HG03095 (cell line): Measurements from ENCODE around the gene COL6A1.
"Not testable (repeated sequence)": the region's sequence is repeated elsewhere in the genome, so short reads cannot be mapped to it uniquely, and the experiment has no call there.

Experiments used
- ATAC-seq: cut with Tn5 transposase; IDR thresholded peaks from one replicate; pipeline ENCODE4 v1.9.1; 2021; ENCODE audit warnings: moderate library complexity; ENCODE audit not compliant: unreplicated experiment

The COL6A1 gene

GRCh38 chr21:46004168-46004861 lies 22.7 kb downstream of the COL6A1 start:
- ATAC-seq: no peak

GRCh38 chr21:46005081-46005480 lies 23.5 kb downstream of the COL6A1 start:
- no peak for ATAC-seq

GRCh38 chr21:46005481-46005881 lies 23.9 kb downstream of the COL6A1 start:
- no peak for ATAC-seq

GRCh38 chr21:46005894-46006546 lies 24.4 kb downstream of the COL6A1 start:
- not testable (repeated sequence) for ATAC-seq

GRCh38 chr21:46006547-46007491 lies 25.2 kb downstream of the COL6A1 start:
- ATAC-seq: no peak

- no peak for ATAC-seq
Observed at GRCh38 chr21:46007492-46007868, 25.9 kb downstream of the COL6A1 start.

- ATAC-seq: no peak
Observed at GRCh38 chr21:46008893-46009621, 27.5 kb downstream of the COL6A1 start.

- no peak for ATAC-seq
Observed at GRCh38 chr21:46009951-46010705, 28.6 kb downstream of the COL6A1 start.

- ATAC-seq: no peak
Observed at GRCh38 chr21:46011267-46011967, 29.8 kb downstream of the COL6A1 start.

GRCh38 chr21:46012154-46012553 lies 30.6 kb downstream of the COL6A1 start:
- ATAC-seq: no peak

- no peak for ATAC-seq
Observed at GRCh38 chr21:46014828-46015227, 33.3 kb downstream of the COL6A1 start.

GRCh38 chr21:46017148-46017547 lies 35.6 kb downstream of the COL6A1 start:
- ATAC-seq: no peak

- no peak for ATAC-seq
Observed at GRCh38 chr21:46017695-46018094, 36.1 kb downstream of the COL6A1 start.

GRCh38 chr21:46018615-46019014 lies 37.0 kb downstream of the COL6A1 start:
- no peak for ATAC-seq

GRCh38 chr21:46020581-46020980 lies 39.0 kb downstream of the COL6A1 start:
- ATAC-seq: no peak

GRCh38 chr21:46021398-46021797 lies 39.8 kb downstream of the COL6A1 start:
- no peak for ATAC-seq

- ATAC-seq: no peak
Observed at GRCh38 chr21:46021978-46022544, 40.5 kb downstream of the COL6A1 start.

GRCh38 chr21:46022551-46023525 lies 41.3 kb downstream of the COL6A1 start:
- ATAC-seq: no peak
